ENCODE data around the gene CLN5. TPM values are rescaled to one million over a fixed set of nuclear protein-coding genes. Genes with fewer than 3 reads are reported as not detected.
"Not testable (repeated sequence)": the region's sequence is repeated elsewhere in the genome, so short reads cannot be mapped to it uniquely, and the experiment has no call there.

CLN5 gene
- 15.0 TPM for polyA plus RNA-seq (ENCODE audit: insufficient read length)

DNA sequence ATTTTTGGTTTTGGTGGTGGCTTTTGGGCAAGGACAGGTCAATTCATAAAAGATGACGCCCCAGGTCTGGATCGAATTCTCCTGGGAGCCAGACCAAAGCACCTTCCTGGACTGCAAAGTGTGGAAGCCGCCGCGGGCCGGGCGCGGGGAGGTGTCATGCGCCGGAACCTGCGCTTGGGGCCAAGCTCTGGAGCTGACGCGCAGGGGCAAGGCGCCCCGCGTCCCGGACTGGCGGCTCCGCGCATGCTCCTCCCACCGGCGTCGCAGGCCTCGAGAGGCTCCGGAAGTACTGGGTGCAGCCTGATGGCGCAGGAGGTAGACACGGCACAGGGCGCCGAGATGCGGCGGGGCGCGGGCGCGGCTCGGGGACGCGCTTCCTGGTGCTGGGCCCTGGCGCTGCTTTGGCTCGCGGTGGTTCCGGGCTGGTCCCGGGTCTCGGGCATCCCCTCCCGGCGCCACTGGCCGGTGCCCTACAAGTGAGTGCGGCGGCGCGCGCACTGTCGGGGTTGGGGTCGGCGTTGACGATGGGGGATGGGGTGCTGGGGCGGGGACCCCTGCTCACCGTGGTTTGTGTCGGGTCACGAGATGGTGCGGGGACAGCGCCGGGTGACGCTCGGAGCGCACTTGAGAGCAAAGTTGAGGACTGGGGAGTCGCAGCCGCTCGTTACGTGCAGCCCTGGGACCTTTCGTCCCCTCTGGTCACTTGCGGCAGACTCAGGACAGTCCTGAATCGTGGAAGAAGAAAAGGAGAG is at the start of gene CLN5:
Gene CLN5 (plus strand): TSS at position 286 of the 752 bp plus-strand sequence. CDS start 18 bp downstream, at position 304.
- DNase-seq: peak; percentile 91

DNA sequence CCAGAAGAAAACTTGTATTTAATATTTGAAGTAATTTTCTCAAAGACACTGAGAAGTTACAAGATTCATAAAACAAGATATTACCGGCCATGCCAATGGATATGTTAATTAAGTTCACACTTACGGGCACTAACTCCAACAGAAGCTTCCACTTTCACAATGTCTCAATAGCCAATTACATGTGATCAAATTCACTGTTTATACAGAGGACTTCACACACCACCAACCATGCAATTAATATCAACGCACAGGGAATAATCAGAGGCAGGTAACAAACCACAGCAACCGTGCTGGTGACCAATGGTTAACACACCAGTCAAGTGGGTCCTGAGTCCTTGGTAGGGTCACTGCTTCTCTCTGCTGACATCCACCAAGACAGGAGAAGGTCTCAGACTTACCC is 49.5 kb upstream of the CLN5 start:
- no peak for DNase-seq

DNA sequence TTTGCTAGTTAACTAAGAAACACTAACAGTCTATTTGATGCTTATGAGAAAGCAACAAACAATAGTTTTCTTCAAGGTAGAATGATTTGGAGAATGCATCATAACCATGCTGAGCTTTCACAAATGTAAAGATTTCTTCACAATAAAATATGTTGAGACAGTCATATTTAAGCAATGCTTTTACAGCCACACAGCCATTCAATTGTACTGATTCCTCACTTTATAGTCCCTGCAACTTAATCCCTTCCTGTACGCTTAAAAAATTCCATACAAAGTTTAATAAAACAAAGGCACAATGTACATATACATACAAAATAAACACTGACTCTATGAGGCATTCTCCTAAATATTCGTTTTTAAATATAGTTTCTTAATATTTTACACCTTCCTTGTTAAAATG is 48.2 kb upstream of the CLN5 start:
- DNase-seq: no peak

- DNase-seq: no peak
These were observed 47.4 kb upstream of the CLN5 start for GRCh38 chr13:76944456-76944855.

DNA sequence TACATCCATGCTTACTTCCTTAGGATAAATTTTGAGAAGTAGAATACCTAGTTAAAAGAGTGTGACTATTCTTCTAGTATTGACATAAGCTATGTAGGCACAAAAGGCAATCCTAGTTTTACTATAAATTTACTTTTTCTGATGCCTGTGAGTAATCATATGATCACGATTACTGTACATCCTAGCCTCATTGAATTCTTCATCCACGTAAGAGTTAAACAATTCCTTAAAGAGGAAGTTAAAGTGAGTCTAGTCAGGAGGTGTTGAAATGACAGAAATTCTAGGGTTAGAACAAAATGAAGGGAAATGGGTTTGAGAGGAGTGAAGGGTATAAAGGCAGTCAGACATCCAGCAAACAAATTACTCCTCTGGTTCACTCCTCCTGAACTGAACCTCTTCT is 43.7 kb upstream of the CLN5 start, which contains the start of gene ACOD1:
Gene ACOD1 (plus strand): TSS at position 363 of the 400 bp plus-strand sequence. CDS start 48 bp downstream, outside the sequence.
- no peak for DNase-seq

DNA sequence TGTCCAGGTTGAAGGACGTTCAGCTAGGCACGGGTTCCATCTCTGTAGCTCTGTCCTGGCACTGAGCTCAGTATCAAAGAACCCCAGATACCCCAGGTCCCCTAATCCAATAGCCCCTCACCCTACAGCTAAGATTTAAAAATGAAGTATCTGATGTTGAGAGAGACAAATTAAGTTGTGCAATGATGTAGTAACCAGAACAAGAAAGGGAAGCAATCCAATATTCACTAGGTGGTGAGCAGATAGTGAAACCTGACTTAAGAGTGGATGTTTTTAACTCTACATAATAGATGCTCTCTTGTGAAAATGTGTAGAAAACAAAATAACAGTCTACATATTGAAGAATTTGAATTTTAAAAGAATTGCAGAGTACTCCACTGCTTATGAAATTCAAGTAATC is 41.8 kb upstream of the CLN5 start:
- DNase-seq: no peak

DNA sequence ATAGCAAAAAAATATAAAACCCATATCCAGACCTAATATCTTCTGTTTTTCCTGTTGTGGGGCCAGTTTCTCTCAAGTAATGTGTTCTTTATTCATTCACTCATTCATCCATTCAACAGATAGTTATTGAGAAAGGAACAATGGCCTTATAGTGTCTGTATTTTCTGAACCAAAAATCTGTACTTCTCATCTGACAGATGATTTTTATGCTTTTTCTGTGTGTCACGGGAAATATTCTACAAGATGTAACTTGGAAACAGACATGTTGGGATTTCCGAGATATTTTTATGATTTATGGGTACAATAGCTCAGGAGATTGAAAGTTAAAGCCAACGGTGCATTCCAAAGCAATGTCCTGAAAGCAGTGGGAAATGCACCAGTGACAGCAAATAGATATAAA is 37.9 kb upstream of the CLN5 start:
- DNase-seq: no peak

DNA sequence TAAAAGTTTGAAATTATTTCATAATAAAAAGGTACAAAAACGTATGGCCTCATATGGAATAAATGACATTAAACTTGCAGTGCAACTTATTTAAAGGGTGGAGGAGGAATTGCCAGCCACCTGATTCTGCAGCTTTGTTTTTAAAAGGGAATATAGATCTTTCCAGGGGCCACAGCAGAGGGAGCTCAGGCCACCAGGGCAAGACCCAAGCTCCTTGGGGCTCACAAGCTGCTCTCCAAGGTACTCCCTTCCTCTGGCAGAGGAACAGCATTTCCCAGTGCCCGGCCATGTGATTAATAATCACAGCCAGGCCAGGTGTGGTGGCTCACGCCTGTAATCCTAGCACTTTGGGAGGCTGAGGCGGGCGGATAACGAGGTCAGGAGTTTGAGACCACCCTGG is 37.3 kb upstream of the CLN5 start:
- no peak for DNase-seq

DNA sequence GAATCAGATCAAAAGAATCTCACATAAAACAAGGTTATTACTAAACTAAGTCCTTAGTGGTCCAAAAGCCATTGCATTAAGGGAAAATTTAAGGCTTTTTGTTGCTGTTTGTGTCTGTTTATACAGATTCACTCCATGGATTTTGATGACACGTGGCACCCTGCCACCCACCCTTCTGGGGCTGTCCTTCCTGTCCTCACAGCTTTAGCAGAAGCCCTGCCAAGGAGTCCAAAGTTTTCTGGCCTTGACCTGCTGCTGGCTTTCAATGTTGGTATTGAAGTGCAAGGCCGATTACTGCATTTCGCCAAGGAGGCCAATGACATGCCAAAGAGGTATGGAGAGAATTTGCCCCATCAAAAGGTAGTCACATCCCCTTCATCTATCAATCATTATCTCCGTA is 36.7 kb upstream of the CLN5 start:
- DNase-seq: no peak

GRCh38 chr13:76955661-76956060 is 36.2 kb upstream of the CLN5 start:
- DNase-seq: no peak

- no peak for DNase-seq
These were observed 32.9 kb upstream of the CLN5 start for GRCh38 chr13:76958841-76959432.

DNA sequence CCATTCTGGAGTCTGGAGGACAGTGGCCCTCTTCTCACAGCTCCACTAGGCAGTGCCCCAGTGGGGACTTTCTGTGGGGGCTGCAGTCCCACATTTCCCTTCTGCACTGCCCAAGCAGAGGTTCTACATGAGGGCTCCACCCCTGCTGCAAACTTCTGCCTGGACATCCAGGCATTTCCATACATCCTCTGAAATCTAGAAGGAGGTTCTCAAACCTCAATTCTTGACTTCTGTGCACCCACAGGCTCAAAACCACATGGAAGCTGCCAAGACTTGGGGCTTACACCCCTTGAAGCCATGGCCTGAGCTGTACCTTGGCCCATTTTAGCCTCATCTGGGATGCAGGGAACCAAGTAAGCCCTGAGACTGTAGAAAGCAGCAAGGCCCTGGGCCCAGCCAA is 32.1 kb upstream of the CLN5 start:
- not testable (repeated sequence) for DNase-seq

DNA sequence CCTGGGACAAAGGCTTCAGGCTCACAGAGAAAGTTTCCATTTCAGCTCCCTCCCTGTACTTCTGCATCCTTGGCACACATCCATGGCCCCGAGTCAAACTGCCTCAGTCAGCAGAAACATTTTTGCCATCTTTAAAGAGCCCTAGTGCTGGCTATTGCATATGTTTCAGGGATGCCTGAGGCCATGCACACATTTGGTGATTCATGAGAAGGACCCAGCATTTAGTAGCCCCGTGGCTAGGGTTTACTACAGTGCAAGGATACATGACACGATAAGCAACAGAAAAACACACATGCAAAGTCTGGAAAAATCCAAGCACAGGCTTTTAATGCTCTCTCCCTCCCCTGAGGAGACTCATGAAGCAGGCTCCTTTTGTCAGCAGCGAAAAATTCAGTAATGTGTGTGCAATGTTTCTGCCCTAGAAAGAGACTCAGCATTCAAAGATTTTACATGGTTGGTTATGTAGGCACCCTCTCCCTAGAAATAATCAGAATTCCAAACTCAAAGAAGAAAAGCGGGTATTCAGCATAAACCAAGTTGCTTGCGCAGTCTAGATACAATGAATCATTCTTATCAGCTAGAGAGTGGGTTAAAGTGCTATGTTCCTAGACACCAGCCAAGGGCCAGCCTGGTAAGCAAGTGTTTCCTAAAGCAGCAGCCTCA is 26.0 kb upstream of the CLN5 start:
- peak; percentile 83 for DNase-seq

DNA sequence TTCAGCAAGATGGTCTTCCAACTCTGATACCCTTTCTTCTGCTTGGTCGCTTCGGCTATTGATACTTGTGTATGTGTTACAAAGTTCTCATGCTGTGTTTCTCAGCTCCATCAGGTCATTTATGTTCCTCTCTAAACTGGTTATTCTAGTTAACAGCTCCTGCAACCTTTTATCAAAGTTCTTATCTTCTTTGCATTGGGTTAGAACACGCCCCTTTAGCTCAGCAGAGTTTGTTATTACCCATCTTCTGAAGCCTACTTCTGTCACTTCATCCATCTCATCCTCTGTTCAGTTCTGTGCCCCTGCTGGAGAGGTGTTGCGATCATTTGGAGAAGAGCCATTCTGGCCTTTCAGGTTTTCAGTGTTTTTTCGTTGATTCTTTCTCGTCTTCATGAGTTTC is 24.9 kb upstream of the CLN5 start:
- no peak for DNase-seq

- DNase-seq: no peak
These were observed 23.8 kb upstream of the CLN5 start for GRCh38 chr13:76968041-76968440.

GRCh38 chr13:76969488-76970365 is 22.2 kb upstream of the CLN5 start:
- DNase-seq: no peak

DNA sequence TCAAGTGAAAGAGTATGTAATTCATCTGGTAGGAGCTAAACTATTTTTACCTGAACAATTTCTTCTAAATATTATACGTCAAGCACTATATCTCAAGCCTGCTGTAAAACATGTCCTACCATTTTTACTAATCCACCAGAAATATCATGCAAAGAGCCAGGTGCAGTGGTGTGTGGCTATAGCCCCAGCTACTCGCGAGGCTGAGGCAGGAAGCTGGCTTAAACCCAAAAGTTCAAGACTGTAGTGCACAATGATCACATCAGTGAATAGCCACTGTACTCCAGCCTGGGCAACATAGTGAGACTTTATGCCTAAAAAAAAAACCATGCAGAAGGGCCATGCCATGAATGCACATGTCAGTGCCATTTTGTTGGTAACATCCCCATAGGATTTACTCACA is 20.7 kb upstream of the CLN5 start:
- DNase-seq: no peak

- DNase-seq: no peak
These were observed 19.7 kb upstream of the CLN5 start for GRCh38 chr13:76971851-76972829.

GRCh38 chr13:76973920-76974617 is 17.8 kb upstream of the CLN5 start:
- DNase-seq: no peak

- no peak for DNase-seq
These were observed 17.3 kb upstream of the CLN5 start for GRCh38 chr13:76974618-76974975.

GRCh38 chr13:76975863-76976262 is 16.0 kb upstream of the CLN5 start:
- no peak for DNase-seq
